Esophagus (tissue), 2 donors: ENCODE data around the gene TMEM253. TPM values are rescaled to one million over a fixed set of nuclear protein-coding genes. Genes with fewer than 3 reads are reported as not detected.

Experiments used
- H3K27ac ChIP-seq, 2 donors: one replicate each; pipeline ENCODE4 v1.5.1; 2013; ENCODE audit warnings: low read depth in 2 of 2, mild to moderate bottlenecking in 2 of 2, inconsistent platforms in 1 of 2, low read length in 1 of 2, moderate library complexity in 1 of 2
- H3K27me3 ChIP-seq, 2 donors: one replicate each; pipeline ENCODE4 v1.6.1; 2013; ENCODE audit warnings: low read length in 2 of 2, control low read depth in 1 of 2, mild to moderate bottlenecking in 1 of 2; ENCODE audit not compliant: insufficient read depth in 2 of 2, control insufficient read depth in 1 of 2
- H3K36me3 ChIP-seq, 2 donors: one replicate each; pipeline ENCODE4 v1.6.1; 2013; ENCODE audit warnings: low read length in 1 of 2; ENCODE audit not compliant: control insufficient read depth in 2 of 2, insufficient read depth in 2 of 2
- H3K4me1 ChIP-seq, 2 donors: one replicate each; pipeline ENCODE4 v1.6.1; 2013; ENCODE audit warnings: low read length in 1 of 2; ENCODE audit not compliant: control insufficient read depth in 2 of 2, insufficient read depth in 2 of 2
- H3K4me3 ChIP-seq, 2 donors: one replicate each; pipeline ENCODE4 v1.5.1; 2013; ENCODE audit warnings: low read length in 2 of 2, mild to moderate bottlenecking in 2 of 2, low read depth in 1 of 2, moderate library complexity in 1 of 2
- H3K9me3 ChIP-seq, 2 donors: one replicate each; pipeline ENCODE4 v1.6.1; 2013; ENCODE audit warnings: mild to moderate bottlenecking in 2 of 2, low read depth in 1 of 2, low read length in 1 of 2, moderate library complexity in 1 of 2; ENCODE audit not compliant: control insufficient read depth in 2 of 2, insufficient read depth in 1 of 2
- WGBS, 2 donors: extraction: QIAGEN DNeasy Blood & Tissue Kit; methylation state at CpG; one replicate each; pipeline ENCODE4 v1.1.7; 2013; 5-methylcytosine and 5-hydroxymethylcytosine counted together
- polyA plus RNA-seq, 2 donors: library from polyadenylated mRNA; stranded (reverse); fragments of 200-250 nt; gene quantifications; one replicate each; pipeline ENCODE4 v1.2.3, GENCODE V29; 2013
- donor health status: healthy with polysubstance abuse.
- donor health status: Bipolar disorder and iron deficiency.

TMEM253 gene
- polyA plus RNA-seq, 2 donors = 1.6 to 1.8 TPM

DNA sequence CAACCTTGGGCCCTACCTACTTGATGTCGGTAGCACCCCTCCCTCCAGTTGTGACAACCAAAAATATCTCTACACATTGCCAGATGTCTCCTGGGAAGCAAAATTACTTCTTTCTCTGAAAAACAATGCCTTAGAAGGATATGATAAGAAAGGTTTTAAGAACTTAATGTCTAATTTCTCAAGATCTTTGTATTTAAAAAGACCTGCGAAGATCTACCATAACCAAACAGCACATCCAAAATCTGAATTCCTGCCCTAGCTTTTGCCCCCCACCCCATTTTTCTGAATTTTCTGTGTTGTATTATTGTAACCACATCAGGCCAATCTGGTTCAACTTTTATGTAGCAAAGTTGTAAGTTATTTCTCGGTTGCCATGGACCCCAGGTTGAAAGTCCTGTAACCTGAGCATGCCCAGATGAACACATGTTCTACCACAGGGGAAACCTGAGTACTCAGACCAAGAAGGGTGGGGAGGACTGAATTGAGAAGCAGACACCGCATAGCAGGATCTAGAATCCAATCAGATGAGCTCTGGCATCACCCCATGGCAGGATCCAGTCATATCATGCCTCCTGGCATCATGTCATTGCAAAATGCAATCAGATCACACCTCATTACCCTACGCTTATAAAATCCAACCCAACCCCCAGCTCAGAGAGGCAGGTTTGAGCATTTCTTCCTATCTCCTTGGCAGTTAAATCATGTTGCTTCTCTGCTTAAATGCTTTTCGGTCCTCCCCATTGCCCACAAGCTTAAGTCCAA is 8.7 kb downstream of the TMEM253 start:
- no peaks in the 10 kb centered on the region for H3K27me3 ChIP-seq
- no peaks in the 10 kb centered on the region for H3K9me3 ChIP-seq
- no peak overlapping the region for H3K27ac ChIP-seq
- no peaks in the 10 kb centered on the region for H3K36me3 ChIP-seq
- peaks cover 2 to 6% of the 10 kb centered on the region in 2 donors for H3K4me1 ChIP-seq
- H3K4me3 ChIP-seq = no peak overlapping the region
- 65 to 74% methylated on average over 6 of the region's 6 CpGs for WGBS, 2 donors

- 45 to 67% methylated on average over 4 of the region's 4 CpGs for WGBS, 2 donors
- Histone ChIP-seq H3K9me3 (no peaks in the 10 kb centered on the region), H3K27ac (no peak overlapping the region), H3K36me3 (no peaks in the 10 kb centered on the region), H3K4me3 (no peak overlapping the region), H3K27me3 (no peaks in the 10 kb centered on the region), H3K4me1 (peaks cover 0 to under 1% of the 10 kb centered on the region in 2 donors)
Measured at GRCh38 chr14:21112255-21112654, 11.4 kb downstream of the TMEM253 start.

DNA sequence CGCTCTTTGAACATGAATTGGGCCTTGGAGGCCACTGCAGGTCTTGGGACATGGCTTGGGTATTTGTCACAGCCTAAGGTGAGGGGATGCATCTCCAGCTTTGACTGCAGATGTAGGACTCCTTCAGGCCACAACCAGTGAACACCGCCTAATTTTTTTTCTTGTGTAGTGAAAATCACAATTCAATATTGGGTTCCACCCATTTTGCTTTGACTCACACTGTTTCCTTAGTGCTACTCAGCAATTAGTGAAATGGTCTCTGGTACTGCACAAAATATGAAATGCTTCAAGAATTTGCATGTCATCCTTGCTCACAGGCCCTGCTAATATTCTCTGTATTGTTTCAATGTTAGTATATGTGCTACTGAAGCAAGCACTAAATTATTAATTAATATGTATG is 12.5 kb downstream of the TMEM253 start:
- Histone ChIP-seq H3K36me3 (no peaks in the 10 kb centered on the region), H3K27me3 (no peaks in the 10 kb centered on the region), H3K27ac (no peak overlapping the region), H3K9me3 (no peaks in the 10 kb centered on the region), H3K4me1 (no peaks in the 10 kb centered on the region), H3K4me3 (no peak overlapping the region)
- WGBS, 2 donors = 90 to 92% methylated on average over 2 of the region's 2 CpGs

- H3K4me1 ChIP-seq = no peaks in the 10 kb centered on the region
- no peaks in the 10 kb centered on the region for H3K36me3 ChIP-seq
- no peak overlapping the region for H3K4me3 ChIP-seq
- WGBS, 2 donors = 93 to 95% methylated on average over 3 of the region's 3 CpGs
- no peaks in the 10 kb centered on the region for H3K27me3 ChIP-seq
- no peak overlapping the region for H3K27ac ChIP-seq
- H3K9me3 ChIP-seq = no peaks in the 10 kb centered on the region
Measured at GRCh38 chr14:21118933-21119332, 18.1 kb downstream of the TMEM253 start.

DNA sequence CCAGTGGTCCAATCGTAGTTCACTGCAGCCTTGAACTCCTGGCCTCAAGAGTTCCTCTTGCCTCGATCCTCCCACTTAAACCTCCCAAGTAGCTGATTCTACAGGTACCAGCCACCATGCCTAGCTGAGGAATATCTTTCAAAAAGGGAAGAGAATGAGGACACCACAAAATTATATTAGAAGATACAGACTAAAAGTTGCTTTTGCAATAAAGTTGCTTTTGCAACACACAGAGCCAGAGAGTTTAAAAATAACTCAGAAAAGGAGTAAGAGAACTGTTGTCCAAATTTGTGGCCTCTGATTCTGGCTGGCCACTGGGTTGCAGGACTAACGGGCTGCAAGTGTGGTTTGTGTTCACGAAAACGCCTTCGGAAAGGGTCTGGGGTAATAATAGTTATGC is 19.8 kb downstream of the TMEM253 start:
- 72 to 82% methylated on average over 6 of the region's 6 CpGs for WGBS, 2 donors
- Histone ChIP-seq H3K9me3 (no peaks in the 10 kb centered on the region), H3K4me3 (no peak overlapping the region), H3K27ac (no peak overlapping the region), H3K27me3 (no peaks in the 10 kb centered on the region), H3K36me3 (no peaks in the 10 kb centered on the region), H3K4me1 (no peaks in the 10 kb centered on the region)

GRCh38 chr14:21121122-21121521 is 20.3 kb downstream of the TMEM253 start:
- WGBS, 2 donors = 54 to 67% methylated on average over 1 of the region's 1 CpG
- no peaks in the 10 kb centered on the region for H3K4me1 ChIP-seq
- H3K27me3 ChIP-seq = no peaks in the 10 kb centered on the region
- H3K27ac ChIP-seq = no peak overlapping the region
- no peaks in the 10 kb centered on the region for H3K36me3 ChIP-seq
- H3K9me3 ChIP-seq = no peaks in the 10 kb centered on the region
- H3K4me3 ChIP-seq = no peak overlapping the region

DNA sequence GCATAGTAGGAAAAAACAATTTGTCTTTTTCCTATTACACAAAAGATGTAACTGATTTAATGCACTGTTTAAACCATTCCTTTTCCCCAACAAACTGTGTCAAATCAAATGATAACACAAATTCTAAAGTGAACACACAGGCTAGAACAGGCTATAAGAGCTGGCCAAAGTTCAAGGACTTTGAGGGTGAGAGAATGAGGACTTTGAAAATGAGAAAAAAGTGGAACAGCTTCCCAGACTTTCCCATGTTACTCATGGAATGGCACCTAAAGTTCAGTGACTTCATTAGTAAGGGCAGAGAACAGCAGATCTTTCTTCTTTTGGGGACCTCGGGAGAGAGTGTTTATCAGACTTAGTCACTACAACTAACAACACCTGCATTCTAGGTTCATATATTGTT is 22.6 kb downstream of the TMEM253 start:
- no peaks in the 10 kb centered on the region for H3K9me3 ChIP-seq
- no peaks in the 10 kb centered on the region for H3K36me3 ChIP-seq
- 68 to 70% methylated on average over 1 of the region's 1 CpG for WGBS, 2 donors
- H3K27me3 ChIP-seq = no peaks in the 10 kb centered on the region
- no peak overlapping the region for H3K4me3 ChIP-seq
- no peak overlapping the region for H3K27ac ChIP-seq
- no peaks in the 10 kb centered on the region for H3K4me1 ChIP-seq

DNA sequence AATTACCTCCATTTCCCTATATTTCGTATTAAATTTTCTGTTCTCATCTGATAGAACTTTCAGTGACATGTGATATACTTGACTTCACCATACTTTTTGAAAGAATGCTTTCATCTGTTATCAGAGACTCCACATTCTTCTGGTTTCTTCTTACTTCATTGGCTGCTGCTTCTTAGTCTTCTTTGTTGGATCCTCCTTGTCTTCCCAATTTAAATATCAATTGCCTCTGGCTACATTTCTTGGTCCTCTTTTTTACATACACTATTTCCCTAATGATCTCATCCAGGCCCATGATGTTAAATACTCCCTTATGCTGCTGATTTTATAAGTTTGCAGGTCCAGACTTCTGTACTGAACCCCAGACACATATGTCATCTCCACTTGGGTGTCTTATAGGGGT is 33.0 kb downstream of the TMEM253 start:
- 59 to 64% methylated on average over 1 of the region's 1 CpG for WGBS, 2 donors

DNA sequence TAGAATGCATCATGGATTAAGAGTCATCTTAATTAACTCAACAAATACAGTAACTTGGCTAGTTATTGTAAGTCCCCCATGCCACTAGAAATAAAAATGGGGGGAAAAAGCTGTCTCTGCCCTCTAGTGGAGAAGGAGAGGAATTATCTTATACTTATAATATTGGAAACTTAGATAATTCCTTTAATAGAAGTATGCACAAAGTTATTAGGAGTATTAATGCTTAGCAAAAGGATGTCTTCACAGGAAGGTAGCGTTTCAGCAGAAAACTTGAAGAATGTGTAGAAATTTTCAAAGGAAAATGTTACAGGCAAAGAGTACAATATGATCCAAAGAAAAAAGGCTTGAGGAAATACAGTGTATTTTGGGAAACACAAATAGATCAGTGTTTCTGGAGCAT is 35.2 kb downstream of the TMEM253 start:
- no peaks in the 10 kb centered on the region for H3K27me3 ChIP-seq
- no peak overlapping the region for H3K4me3 ChIP-seq
- no peaks in the 10 kb centered on the region for H3K9me3 ChIP-seq
- H3K4me1 ChIP-seq = no peaks in the 10 kb centered on the region
- no peaks in the 10 kb centered on the region for H3K36me3 ChIP-seq
- no peak overlapping the region for H3K27ac ChIP-seq
- WGBS, 2 donors = 12 to 20% methylated on average over 1 of the region's 1 CpG

More for the DNA sequence above, 33.0 kb downstream of the TMEM253 start:
- H3K4me3 ChIP-seq = no peak overlapping the region
- H3K27me3 ChIP-seq = no peaks in the 10 kb centered on the region
- no peaks in the 10 kb centered on the region for H3K9me3 ChIP-seq
- H3K36me3 ChIP-seq = no peaks in the 10 kb centered on the region
- H3K4me1 ChIP-seq = no peaks in the 10 kb centered on the region
- H3K27ac ChIP-seq = no peak overlapping the region

DNA sequence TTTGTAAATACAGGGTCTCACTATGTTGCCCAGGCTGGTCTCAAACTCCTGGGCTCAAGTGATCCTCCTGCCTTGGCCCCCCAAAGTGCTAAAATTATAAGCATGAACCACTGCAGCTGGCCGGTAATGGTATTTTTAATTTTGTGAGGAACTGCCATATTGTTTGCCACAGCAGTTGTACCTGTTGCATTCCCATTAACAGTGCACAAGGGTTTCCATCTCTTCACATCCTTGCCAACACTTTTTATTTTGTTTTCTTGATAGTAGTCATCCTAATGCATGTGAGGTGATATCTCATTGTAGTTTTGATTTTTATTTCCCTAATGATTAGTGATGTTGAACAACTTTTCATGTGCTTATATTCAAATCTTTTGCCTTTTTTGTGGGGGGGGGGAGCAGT is 41.5 kb downstream of the TMEM253 start:
- H3K36me3 ChIP-seq = no peaks in the 10 kb centered on the region
- no peaks in the 10 kb centered on the region for H3K4me1 ChIP-seq
- no peaks in the 10 kb centered on the region for H3K27me3 ChIP-seq
- no peak overlapping the region for H3K4me3 ChIP-seq
- H3K9me3 ChIP-seq = no peaks in the 10 kb centered on the region
- 93 to 94% methylated on average over 1 of the region's 1 CpG for WGBS, 2 donors
- H3K27ac ChIP-seq = no peak overlapping the region
